ENCODE results near the gene MTERF4.

Gene MTERF4

DNA sequence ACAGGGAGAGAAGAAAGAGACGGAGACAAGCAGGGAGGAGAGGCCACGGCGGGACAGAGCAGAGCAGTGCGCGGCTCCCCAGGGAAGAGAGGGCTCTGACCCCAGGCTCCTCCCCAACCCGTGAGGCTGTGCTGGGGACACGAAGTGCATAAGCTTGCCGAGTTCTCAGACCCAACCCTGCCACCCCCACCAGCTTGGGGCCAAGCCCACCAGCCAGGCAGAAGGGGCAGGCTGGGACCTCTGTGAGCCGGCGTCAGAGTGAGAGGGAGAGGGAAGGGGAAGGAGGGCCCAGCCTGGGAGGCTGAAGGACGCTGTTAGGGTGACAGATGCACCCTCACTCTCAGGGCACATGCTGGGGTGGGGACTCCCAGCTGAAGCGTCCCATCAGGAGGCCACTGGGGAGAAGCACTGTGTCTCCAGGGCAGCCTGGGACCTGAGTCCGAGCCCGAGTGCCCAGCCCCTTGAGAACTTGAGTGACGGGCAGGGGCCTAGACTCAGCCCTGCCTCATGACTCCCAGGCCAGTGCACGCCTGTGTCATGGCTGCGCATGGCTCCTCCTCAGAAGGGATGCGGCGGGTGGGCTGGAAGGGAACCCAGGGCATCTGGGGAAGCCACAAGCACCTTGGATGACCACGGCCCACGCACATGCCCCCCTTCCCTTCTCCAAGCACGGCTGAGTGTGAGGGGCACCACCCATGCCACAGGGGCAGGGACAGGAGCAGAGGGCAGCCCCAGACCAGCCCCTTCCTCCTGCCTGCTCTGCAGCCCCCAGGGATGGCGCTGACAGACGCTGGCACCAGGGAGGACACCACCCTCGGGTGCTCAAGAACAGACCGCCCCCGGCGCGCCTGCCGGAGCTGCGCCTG is 31.0 kb downstream of the MTERF4 start:
- TF ChIP-seq, protein P1, sequence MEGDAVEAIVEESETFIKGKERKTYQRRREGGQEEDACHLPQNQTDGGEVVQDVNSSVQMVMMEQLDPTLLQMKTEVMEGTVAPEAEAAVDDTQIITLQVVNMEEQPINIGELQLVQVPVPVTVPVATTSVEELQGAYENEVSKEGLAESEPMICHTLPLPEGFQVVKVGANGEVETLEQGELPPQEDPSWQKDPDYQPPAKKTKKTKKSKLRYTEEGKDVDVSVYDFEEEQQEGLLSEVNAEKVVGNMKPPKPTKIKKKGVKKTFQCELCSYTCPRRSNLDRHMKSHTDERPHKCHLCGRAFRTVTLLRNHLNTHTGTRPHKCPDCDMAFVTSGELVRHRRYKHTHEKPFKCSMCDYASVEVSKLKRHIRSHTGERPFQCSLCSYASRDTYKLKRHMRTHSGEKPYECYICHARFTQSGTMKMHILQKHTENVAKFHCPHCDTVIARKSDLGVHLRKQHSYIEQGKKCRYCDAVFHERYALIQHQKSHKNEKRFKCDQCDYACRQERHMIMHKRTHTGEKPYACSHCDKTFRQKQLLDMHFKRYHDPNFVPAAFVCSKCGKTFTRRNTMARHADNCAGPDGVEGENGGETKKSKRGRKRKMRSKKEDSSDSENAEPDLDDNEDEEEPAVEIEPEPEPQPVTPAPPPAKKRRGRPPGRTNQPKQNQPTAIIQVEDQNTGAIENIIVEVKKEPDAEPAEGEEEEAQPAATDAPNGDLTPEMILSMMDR (IDR thresholded peaks at IDR 0.05; ENCODE audit: low read depth, low read length): no peak
- H3K4me3 ChIP-seq (ENCODE audit: low read depth, low read length): no peak overlapping the region

DNA sequence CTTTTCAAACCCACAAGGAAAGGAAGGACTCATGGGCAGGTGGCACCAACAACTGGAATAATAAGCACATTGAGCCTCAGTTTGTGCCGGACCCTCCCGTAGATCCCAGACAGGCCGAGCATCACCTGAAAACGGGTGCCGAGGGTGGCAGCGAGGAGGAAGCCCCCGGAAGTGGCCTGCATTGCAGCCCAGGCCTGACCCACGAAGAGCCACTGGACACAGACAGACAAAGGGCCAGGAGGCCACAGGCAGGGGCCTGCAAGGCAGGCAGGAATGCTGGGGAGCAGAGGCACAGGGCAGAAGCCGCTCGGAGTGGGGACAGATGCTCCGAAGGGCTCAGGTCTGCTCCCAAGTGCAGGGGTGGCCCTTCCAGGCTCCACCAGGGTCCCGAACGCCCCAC is 31.7 kb downstream of the MTERF4 start:
- H3K4me3 ChIP-seq (ENCODE audit: low read depth, low read length): no peak overlapping the region
- TF ChIP-seq, protein P1 (IDR thresholded peaks at IDR 0.05; ENCODE audit: low read depth, low read length): no peak

DNA sequence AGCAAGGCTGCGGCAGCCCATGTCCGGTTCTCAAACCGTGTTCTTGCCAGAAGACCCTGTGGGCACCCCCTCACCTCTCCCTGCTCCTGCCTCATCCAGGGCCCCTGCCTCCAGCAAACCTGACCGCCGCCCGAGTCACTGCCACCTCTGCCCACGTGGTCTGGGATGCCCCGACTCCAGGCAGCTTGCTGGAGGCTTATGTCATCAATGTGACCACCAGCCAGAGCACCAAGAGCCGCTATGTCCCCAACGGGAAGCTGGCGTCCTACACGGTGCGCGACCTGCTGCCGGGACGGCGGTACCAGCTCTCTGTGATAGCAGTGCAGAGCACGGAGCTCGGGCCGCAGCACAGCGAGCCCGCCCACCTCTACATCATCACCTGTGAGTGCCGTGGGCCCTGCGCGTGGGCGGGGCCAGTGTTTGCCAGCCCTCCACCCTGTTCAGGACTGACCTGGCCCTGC is 32.2 kb downstream of the MTERF4 start:
- H3K4me3 ChIP-seq (ENCODE audit: low read depth, low read length): no peak overlapping the region
- TF ChIP-seq, protein P1 (IDR thresholded peaks at IDR 0.05; ENCODE audit: low read depth, low read length): no peak

DNA sequence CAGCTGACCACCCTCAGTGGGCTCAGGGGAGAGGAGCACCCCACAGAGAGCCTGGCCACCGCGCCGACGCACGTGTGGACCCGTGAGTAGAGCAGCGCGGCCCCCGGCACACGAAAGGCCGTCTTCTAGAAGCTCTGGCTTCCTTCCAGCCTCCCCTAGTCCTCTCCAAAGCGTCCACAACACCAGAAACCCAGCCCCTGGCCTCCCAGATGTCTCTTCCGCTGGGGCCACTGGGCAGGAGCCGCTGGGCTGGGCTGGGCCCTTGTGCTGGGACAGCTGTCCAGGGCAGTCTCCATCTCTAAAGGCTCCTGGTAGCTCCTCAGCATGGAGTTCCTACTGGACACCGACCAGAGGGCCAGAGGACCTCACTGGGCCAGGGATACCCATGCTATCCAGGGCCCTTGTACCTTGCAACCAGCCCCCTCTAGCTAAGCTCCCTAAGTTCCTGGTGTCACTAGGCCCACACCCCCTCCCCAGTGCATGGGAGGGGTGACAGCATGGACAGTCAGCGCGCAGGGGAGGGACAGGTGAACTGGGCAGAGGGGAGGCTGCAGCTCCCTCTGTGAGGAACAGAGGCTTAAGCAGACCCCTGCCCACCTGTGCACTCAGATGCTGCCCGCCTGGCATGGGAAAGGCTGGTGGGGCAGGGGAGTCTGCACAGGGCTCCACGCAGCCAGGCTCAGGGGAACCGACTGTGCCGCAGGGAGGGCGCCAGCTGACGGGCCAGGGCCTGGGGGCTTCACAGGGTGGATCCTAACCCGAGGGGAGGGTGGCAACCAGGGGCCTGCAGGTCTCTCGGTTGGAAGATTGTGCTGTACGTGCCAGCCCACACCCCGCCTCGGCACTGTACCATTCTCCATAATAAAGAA is 32.9 kb downstream of the MTERF4 start:
- no peak overlapping the region for H3K4me3 ChIP-seq (ENCODE audit: low read depth, low read length)
- TF ChIP-seq, protein P1 (IDR thresholded peaks at IDR 0.05; ENCODE audit: low read depth, low read length): no peak

DNA sequence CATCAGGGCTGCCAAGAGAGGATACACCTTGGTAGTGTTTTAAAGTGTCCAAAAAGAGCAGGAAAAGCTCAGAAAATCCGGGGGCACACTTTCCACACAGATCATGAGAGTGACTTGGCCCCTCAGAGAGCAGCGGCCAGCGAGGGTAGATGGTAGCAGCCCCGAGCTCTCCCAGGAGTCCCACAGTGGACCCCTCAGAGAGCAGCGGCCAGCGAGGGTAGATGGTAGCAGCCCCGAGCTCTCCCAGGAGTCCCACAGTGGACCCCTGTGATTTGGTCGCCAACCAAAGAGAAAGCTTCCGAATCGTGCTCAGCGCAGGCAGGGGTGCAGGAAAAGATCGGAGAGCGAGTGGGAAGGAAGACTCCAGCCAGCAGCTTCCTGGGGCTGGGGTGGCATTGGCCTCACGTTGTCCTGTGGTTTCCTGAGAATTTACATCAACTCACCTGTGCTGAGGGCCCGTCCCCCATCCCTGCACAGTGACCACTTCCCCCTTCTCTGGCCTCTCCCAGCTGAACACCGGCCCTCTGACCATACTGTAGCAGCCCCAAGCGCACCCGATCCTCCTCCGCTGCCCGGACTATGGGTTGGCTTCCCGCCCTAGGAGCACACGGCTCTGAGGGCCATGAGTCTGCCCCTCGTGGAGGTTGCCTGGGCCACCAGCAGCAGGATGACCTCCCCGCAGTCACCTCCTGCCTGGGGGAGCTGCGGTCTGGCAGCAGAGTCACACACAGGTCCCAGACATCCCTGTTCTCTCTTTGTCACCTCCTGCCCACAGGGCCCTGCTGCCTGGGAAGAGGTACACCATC is 33.7 kb downstream of the MTERF4 start:
- TF ChIP-seq, protein P1 (IDR thresholded peaks at IDR 0.05; ENCODE audit: low read depth, low read length): no peak

DNA sequence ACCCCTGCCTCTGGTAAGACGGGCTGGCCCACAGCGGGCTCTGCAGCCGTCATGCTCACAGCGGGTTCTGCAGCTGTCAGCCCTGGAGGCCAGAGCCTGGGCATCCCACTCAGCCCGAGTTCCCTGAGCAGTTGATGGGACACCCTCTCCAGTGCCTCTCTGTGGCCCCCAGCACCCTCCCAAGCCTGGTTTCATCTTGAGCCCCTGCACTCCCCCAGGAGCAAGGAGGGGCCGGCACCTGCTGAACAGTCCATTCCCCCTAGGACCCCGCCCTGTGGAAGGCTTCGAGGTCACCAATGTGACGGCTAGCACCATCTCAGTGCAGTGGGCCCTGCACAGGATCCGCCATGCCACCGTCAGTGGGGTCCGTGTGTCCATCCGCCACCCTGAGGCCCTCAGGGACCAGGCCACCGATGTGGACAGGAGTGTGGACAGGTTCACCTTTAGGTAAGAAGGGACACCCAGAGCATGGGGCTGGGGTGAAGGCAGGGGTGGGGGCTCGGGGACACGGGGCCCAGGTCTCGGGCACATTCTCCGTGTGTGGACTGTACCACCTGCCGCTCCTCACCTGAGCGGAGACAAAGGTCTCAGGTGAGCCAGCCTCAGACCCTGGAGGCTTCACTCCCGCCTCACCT is 34.5 kb downstream of the MTERF4 start:
- no peak overlapping the region for H3K4me3 ChIP-seq (ENCODE audit: low read depth, low read length)
- TF ChIP-seq, protein P1 (IDR thresholded peaks at IDR 0.05; ENCODE audit: low read depth, low read length): no peak

More for the DNA sequence above, 33.7 kb downstream of the MTERF4 start:
- H3K4me3 ChIP-seq (ENCODE audit: low read depth, low read length): no peak overlapping the region
